ENCODE measurements around the gene GPR3. TPM values are rescaled to one million over a fixed set of nuclear protein-coding genes. Genes with fewer than 3 reads are reported as not detected.

The GPR3 gene
- total RNA-seq, 1 experiment from 2014 or later: 0.95 TPM

- H3K4me3 ChIP-seq (ENCODE audit: low read depth in 2 of 2, low read length in 2 of 2): no peak overlapping the region
- DNase-seq (ENCODE audit: low read depth, low spot score): no peak
- no peaks in the 10 kb centered on the region for H3K27me3 ChIP-seq (ENCODE audit: control insufficient read depth, insufficient read depth, low read length)
- no peaks in the 10 kb centered on the region for H3K9me3 ChIP-seq (ENCODE audit: control insufficient read depth, insufficient read depth, low read depth, low read length)
- H3K36me3 ChIP-seq (ENCODE audit: control insufficient read depth, insufficient read depth, low read length): no peaks in the 10 kb centered on the region; the same call in 1 of the 2 replicates
- intact Hi-C loops (cut with micrococcal nuclease; ENCODE audit: unreplicated experiment): no loop called here
- peaks cover 15% of the 10 kb centered on the region for H3K4me1 ChIP-seq (ENCODE audit: control insufficient read depth, insufficient read depth, low read length)
- no peak overlapping the region for H3K27ac ChIP-seq (ENCODE audit: low read length)
- CTCF ChIA-PET: interaction anchor here (0.6 kb wide), 1 partner anchor 383 kb away, joined by 3 read pairs; no protein-coding TSS in a partner anchor
- ATAC-seq: no peak
- in situ Hi-C loops (cut with HindIII; ENCODE audit: low pct_unique_long_range_greater_than_20kb, low sequenced_read_pairs): no loop called here
- TF ChIP-seq, protein P1, sequence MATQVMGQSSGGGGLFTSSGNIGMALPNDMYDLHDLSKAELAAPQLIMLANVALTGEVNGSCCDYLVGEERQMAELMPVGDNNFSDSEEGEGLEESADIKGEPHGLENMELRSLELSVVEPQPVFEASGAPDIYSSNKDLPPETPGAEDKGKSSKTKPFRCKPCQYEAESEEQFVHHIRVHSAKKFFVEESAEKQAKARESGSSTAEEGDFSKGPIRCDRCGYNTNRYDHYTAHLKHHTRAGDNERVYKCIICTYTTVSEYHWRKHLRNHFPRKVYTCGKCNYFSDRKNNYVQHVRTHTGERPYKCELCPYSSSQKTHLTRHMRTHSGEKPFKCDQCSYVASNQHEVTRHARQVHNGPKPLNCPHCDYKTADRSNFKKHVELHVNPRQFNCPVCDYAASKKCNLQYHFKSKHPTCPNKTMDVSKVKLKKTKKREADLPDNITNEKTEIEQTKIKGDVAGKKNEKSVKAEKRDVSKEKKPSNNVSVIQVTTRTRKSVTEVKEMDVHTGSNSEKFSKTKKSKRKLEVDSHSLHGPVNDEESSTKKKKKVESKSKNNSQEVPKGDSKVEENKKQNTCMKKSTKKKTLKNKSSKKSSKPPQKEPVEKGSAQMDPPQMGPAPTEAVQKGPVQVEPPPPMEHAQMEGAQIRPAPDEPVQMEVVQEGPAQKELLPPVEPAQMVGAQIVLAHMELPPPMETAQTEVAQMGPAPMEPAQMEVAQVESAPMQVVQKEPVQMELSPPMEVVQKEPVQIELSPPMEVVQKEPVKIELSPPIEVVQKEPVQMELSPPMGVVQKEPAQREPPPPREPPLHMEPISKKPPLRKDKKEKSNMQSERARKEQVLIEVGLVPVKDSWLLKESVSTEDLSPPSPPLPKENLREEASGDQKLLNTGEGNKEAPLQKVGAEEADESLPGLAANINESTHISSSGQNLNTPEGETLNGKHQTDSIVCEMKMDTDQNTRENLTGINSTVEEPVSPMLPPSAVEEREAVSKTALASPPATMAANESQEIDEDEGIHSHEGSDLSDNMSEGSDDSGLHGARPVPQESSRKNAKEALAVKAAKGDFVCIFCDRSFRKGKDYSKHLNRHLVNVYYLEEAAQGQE (IDR thresholded peaks at IDR 0.05; ENCODE audit: insufficient read depth in 1 of 2, low read depth in 2 of 2, low read length in 1 of 2): no peak
- TF ChIP-seq SIN3A (IDR thresholded peaks at IDR 0.05; ENCODE audit: borderline replicate concordance, insufficient read depth, low read depth, low read length) (no peak), POLR2AphosphoS5 (IDR thresholded peaks at IDR 0.05; ENCODE audit: low read depth, low read length) (no peak), TCF7L2 (IDR thresholded peaks at IDR 0.05; ENCODE audit: low read depth, low read length) (no peak)
- TF ChIP-seq, protein P2, sequence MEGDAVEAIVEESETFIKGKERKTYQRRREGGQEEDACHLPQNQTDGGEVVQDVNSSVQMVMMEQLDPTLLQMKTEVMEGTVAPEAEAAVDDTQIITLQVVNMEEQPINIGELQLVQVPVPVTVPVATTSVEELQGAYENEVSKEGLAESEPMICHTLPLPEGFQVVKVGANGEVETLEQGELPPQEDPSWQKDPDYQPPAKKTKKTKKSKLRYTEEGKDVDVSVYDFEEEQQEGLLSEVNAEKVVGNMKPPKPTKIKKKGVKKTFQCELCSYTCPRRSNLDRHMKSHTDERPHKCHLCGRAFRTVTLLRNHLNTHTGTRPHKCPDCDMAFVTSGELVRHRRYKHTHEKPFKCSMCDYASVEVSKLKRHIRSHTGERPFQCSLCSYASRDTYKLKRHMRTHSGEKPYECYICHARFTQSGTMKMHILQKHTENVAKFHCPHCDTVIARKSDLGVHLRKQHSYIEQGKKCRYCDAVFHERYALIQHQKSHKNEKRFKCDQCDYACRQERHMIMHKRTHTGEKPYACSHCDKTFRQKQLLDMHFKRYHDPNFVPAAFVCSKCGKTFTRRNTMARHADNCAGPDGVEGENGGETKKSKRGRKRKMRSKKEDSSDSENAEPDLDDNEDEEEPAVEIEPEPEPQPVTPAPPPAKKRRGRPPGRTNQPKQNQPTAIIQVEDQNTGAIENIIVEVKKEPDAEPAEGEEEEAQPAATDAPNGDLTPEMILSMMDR (IDR thresholded peaks at IDR 0.05): no peak
- no TSS peak for BruUV-seq (replicated peaks)
- POLR2A ChIA-PET: no interaction called here
These were observed 28.4 kb upstream of the GPR3 start for GRCh38 chr1:27363766-27364695.

DNA sequence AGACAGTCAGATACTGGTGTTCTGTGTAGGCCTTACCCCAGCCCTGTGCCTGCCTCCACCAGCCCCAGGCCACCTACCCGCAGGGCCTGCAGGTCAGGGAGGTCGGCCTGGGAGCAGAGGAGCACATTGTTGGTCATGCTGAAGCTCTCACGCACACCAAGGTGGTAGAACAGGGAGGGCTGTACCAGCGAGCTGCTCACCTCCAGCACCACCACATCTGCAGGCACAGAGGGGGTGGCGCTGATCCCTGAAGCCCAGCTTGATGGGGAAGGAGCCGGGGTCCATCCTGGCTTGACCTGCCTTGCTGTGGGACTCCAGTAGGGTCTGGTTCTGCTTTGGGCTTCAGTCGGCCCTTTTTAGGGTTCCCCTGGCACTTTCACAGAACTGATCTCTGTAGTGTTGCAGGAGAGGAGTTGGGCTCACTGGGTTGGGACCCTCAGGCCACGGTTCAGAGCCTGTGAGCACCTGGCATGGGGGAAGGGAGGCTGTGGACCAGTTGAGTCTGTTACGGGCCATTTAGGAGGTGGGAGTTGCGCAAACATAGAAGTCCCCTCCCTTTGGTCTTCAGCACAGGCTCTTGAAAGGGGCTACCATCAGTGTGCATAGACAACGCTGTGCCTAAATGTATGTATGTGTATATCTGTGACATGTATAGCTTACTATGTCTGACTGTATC is 27.6 kb upstream of the GPR3 start:
- peaks cover 15% of the 10 kb centered on the region for H3K4me1 ChIP-seq (ENCODE audit: control insufficient read depth, insufficient read depth, low read length)
- TF ChIP-seq TCF7L2 (IDR thresholded peaks at IDR 0.05; ENCODE audit: low read depth, low read length): no peak
- TF ChIP-seq, protein P2 (IDR thresholded peaks at IDR 0.05): no peak
- TF ChIP-seq SIN3A (IDR thresholded peaks at IDR 0.05; ENCODE audit: borderline replicate concordance, insufficient read depth, low read depth, low read length): no peak
- TF ChIP-seq, protein P1 (IDR thresholded peaks at IDR 0.05; ENCODE audit: insufficient read depth in 1 of 2, low read depth in 2 of 2, low read length in 1 of 2): no peak
- TF ChIP-seq POLR2AphosphoS5 (IDR thresholded peaks at IDR 0.05; ENCODE audit: low read depth, low read length): no peak
- peak overlapping the region; percentile 74 to 77 for H3K4me3 ChIP-seq (ENCODE audit: low read depth in 2 of 2, low read length in 2 of 2)
- in situ Hi-C loops (cut with HindIII; ENCODE audit: low pct_unique_long_range_greater_than_20kb, low sequenced_read_pairs) (no loop called here), intact Hi-C loops (cut with micrococcal nuclease; ENCODE audit: unreplicated experiment) (no loop called here)
- no peaks in the 10 kb centered on the region for H3K27me3 ChIP-seq (ENCODE audit: control insufficient read depth, insufficient read depth, low read length)
- ChIA-PET POLR2A (interaction anchor here (0.6 to 1.0 kb wide), 2 partner anchors 20 to 208 kb away, joined by 3 to 10 read pairs; no protein-coding TSS in a partner anchor), CTCF (interaction anchor here (0.5 to 2.3 kb wide), 7 partner anchors 7 to 1013 kb away, joined by 3 to 16 read pairs (median 7); partner anchors contain the start of gene SLC9A1)
- no peaks in the 10 kb centered on the region for H3K9me3 ChIP-seq (ENCODE audit: control insufficient read depth, insufficient read depth, low read depth, low read length)
- DNase-seq (ENCODE audit: low read depth, low spot score) (no peak), ATAC-seq (no peak; the same call in none of the 2 replicates)
- H3K27ac ChIP-seq (ENCODE audit: low read length): peak overlapping the region; percentile 82
- BruUV-seq (replicated peaks): no TSS peak
- no peaks in the 10 kb centered on the region; the same call in 1 of the 2 replicates for H3K36me3 ChIP-seq (ENCODE audit: control insufficient read depth, insufficient read depth, low read length)

Measured in Panc1 (cell line).